BE2C (cell line): ENCODE results near the gene PPP1R7.

Experiments used
- DNase-seq: peaks from one replicate; pipeline ENCODE4 v3.0.0-alpha.2; 2020
- H3K27me3 ChIP-seq: fragments of 250-450 bp; sonication (Bioruptor Pico); 2 replicates; pipeline ENCODE4 v1.5.1; 2020; ENCODE audit warnings: mild to moderate bottlenecking
- H3K36me3 ChIP-seq: fragments of 250-450 bp; sonication (Bioruptor Pico); 2 replicates; pipeline ENCODE4 v1.5.1; 2020; ENCODE audit warnings: mild to moderate bottlenecking
- H3K4me1 ChIP-seq: fragments of 250-450 bp; sonication (Bioruptor Pico); 2 replicates; pipeline ENCODE4 v1.5.1; 2020
- H3K4me3 ChIP-seq: 2 replicates; pipeline ENCODE4 v1.5.1; 2011; ENCODE audit warnings: low read depth, low read length
- H3K9me3 ChIP-seq: fragments of 250-450 bp; sonication (Bioruptor Pico); 2 replicates; pipeline ENCODE4 v1.5.1; 2020
- CTCF ChIP-seq: IDR thresholded peaks from 2 replicates; pipeline ENCODE4 v1.5.1; 2012; ENCODE audit warnings: mild to moderate bottlenecking, low read depth, low read length

The PPP1R7 gene

GRCh38 chr2:241226723-241227572 is 76.7 kb downstream of the PPP1R7 start:
- no peak for DNase-seq
- H3K36me3 ChIP-seq, result peaks cover 43% of the 10 kb centered on the region
- H3K27me3 ChIP-seq, result no peaks in the 10 kb centered on the region
- no peak overlapping the region for H3K4me3 ChIP-seq
- H3K4me1 ChIP-seq, result peaks cover 5% of the 10 kb centered on the region
- H3K9me3 ChIP-seq, result no peaks in the 10 kb centered on the region
- no peak for TF ChIP-seq CTCF

- no peak overlapping the region for H3K4me3 ChIP-seq
- TF ChIP-seq CTCF, result no peak
- H3K4me1 ChIP-seq, result peaks cover 5% of the 10 kb centered on the region
- peaks cover 45% of the 10 kb centered on the region for H3K36me3 ChIP-seq
- DNase-seq, result no peak
- H3K9me3 ChIP-seq, result no peaks in the 10 kb centered on the region
- H3K27me3 ChIP-seq, result no peaks in the 10 kb centered on the region
Observed at GRCh38 chr2:241227594-241227993, 77.3 kb downstream of the PPP1R7 start.

- no peak for TF ChIP-seq CTCF
Observed at GRCh38 chr2:241228081-241228859, 78.0 kb downstream of the PPP1R7 start.

GRCh38 chr2:241228860-241229516 is 78.7 kb downstream of the PPP1R7 start:
- TF ChIP-seq CTCF, result no peak
- DNase-seq, result no peak
- Histone ChIP-seq H3K4me1 (no peaks in the 10 kb centered on the region; the same call in 1 of the 2 replicates), H3K4me3 (no peak overlapping the region), H3K36me3 (peaks cover 59% of the 10 kb centered on the region), H3K9me3 (no peaks in the 10 kb centered on the region), H3K27me3 (no peaks in the 10 kb centered on the region)

More at GRCh38 chr2:241228081-241228859, 78.0 kb downstream of the PPP1R7 start:
- Histone ChIP-seq H3K36me3 (peaks cover 52% of the 10 kb centered on the region), H3K9me3 (no peaks in the 10 kb centered on the region), H3K4me3 (no peak overlapping the region), H3K27me3 (no peaks in the 10 kb centered on the region), H3K4me1 (peaks cover 5% of the 10 kb centered on the region)
- DNase-seq, result no peak

- DNase-seq, result no peak
- no peaks in the 10 kb centered on the region for H3K27me3 ChIP-seq
- no peaks in the 10 kb centered on the region for H3K9me3 ChIP-seq
- H3K4me3 ChIP-seq, result no peak overlapping the region
- no peaks in the 10 kb centered on the region for H3K4me1 ChIP-seq
- peaks cover 67% of the 10 kb centered on the region for H3K36me3 ChIP-seq
- TF ChIP-seq CTCF, result no peak
Observed at GRCh38 chr2:241229563-241230401, 79.5 kb downstream of the PPP1R7 start.
